Natural killer cell (primary cell): ENCODE data around the gene CSH2. TPM values are rescaled to one million over a fixed set of nuclear protein-coding genes. Genes with fewer than 3 reads are reported as not detected.

Source experiments
- ATAC-seq, 3 donors: fragments of 150-1000 bp in 2 of 3; fragments of 200-7000 bp in 1 of 3; cut with Tn5 transposase; 1 replicate in 1 of 3; 2 replicates in 2 of 3; pipeline ENCODE4 v1.10.0; 2021; ENCODE audit warnings: mild to moderate bottlenecking in 2 of 3, moderate library complexity in 2 of 3
- DNase-seq, 2 donors: peaks; one replicate each; pipeline versions ENCODE4 v3.0.0 to v3.0.0-alpha.2; 2013 to 2021; ENCODE audit warnings: mixed read lengths in 1 of 2
- H3K27ac ChIP-seq: one replicate; pipeline ENCODE4 v1.5.1; 2013; ENCODE audit warnings: mild to moderate bottlenecking, low read length
- H3K27me3 ChIP-seq: one replicate; pipeline ENCODE4 v1.6.1; 2013; ENCODE audit warnings: low read length; ENCODE audit not compliant: control insufficient read depth, insufficient read depth
- H3K36me3 ChIP-seq: one replicate; pipeline ENCODE4 v1.6.1; 2013; ENCODE audit warnings: low read length; ENCODE audit not compliant: control insufficient read depth, insufficient read depth
- H3K4me1 ChIP-seq: one replicate; pipeline ENCODE4 v1.6.1; 2013; ENCODE audit warnings: low read length; ENCODE audit not compliant: control insufficient read depth, insufficient read depth
- H3K4me3 ChIP-seq: one replicate; pipeline ENCODE4 v1.5.1; 2013; ENCODE audit warnings: low read length
- H3K9me3 ChIP-seq: one replicate; pipeline ENCODE4 v1.6.1; 2013; ENCODE audit warnings: low read length; ENCODE audit not compliant: control insufficient read depth, insufficient read depth
- H3K27ac Mint-ChIP-seq, 2 donors: one replicate each; pipeline ENCODE4 v1.8.0; 2022; ENCODE audit warnings: mild to moderate bottlenecking in 2 of 2, mixed read lengths in 2 of 2, moderate library complexity in 1 of 2
- H3K27me3 Mint-ChIP-seq, 2 donors: one replicate each; pipeline ENCODE4 v1.8.0; 2022; ENCODE audit warnings: low read depth in 2 of 2, mixed read lengths in 2 of 2
- H3K36me3 Mint-ChIP-seq: one replicate; pipeline ENCODE4 v1.8.0; 2022; ENCODE audit warnings: mixed read lengths
- H3K4me1 Mint-ChIP-seq, 2 donors: one replicate each; pipeline ENCODE4 v1.8.0; 2022; ENCODE audit warnings: mixed read lengths in 2 of 2
- H3K4me3 Mint-ChIP-seq: one replicate; pipeline ENCODE4 v1.8.0; 2022; ENCODE audit warnings: mild to moderate bottlenecking, moderate library complexity, mixed read lengths
- H3K9me3 Mint-ChIP-seq, 2 donors: one replicate each; pipeline ENCODE4 v1.8.0; 2022; ENCODE audit warnings: mixed read lengths in 2 of 2
- CTCF ChIP-seq: fragments of 200-600 bp; IDR thresholded peaks from one replicate; pipeline ENCODE4 v1.8.0; 2022; ENCODE audit warnings: antibody characterized with exemption
- WGBS: methylation state at CpG from one replicate; pipeline ENCODE4 v1.1.7; 2013; ENCODE audit warnings: missing lambda C conversion rate; ENCODE audit not compliant: insufficient coverage; 5-methylcytosine and 5-hydroxymethylcytosine counted together
- intact Hi-C: fragments of 100-400 bp; cut with micrococcal nuclease; formaldehyde crosslinking; loops from one replicate; pipeline ENCODE4 v1.14.2; 2022
- total RNA-seq, 4 donors: library from RNA; stranded (reverse); fragments of 120-200 nt in 1 of 4; gene quantifications; one replicate each; pipeline versions ENCODE4 v1.2.3 to v1.2.4, GENCODE V29; 2013 to 2022

CSH2 gene
- total RNA-seq, 3 donors from 2014 or later (not counting 1 experiment from before 2014, with no cell fraction given): not detected

- no peaks in the 10 kb centered on the region for H3K27me3 Mint-ChIP-seq
- no peak for DNase-seq
- no peak for TF ChIP-seq CTCF
- Histone ChIP-seq H3K27me3 (no peaks in the 10 kb centered on the region), H3K9me3 (no peaks in the 10 kb centered on the region), H3K36me3 (peaks cover 64% of the 10 kb centered on the region), H3K4me3 (no peak overlapping the region), H3K27ac (no peak overlapping the region), H3K4me1 (peaks cover 45% of the 10 kb centered on the region)
- intact Hi-C loops: no loop called here
- H3K27ac Mint-ChIP-seq: no peak overlapping the region
- H3K36me3 Mint-ChIP-seq: no peaks in the 10 kb centered on the region
- H3K4me1 Mint-ChIP-seq: peaks cover 11 to 27% of the 10 kb centered on the region in 2 donors
- no peak for ATAC-seq
- H3K9me3 Mint-ChIP-seq: no peaks in the 10 kb centered on the region
- WGBS: 91% methylated on average over 9 of the region's 9 CpGs
- H3K4me3 Mint-ChIP-seq: no peak overlapping the region
These were observed 38.2 kb downstream of the CSH2 start for GRCh38 chr17:63835167-63835720.

GRCh38 chr17:63834431-63835166 is 38.9 kb downstream of the CSH2 start:
- H3K4me3 Mint-ChIP-seq: no peak overlapping the region
- intact Hi-C loops: no loop called here
- TF ChIP-seq CTCF: peak; percentile 43
- H3K9me3 Mint-ChIP-seq: no peaks in the 10 kb centered on the region
- Histone ChIP-seq H3K27ac (no peak overlapping the region), H3K4me1 (peaks cover 40% of the 10 kb centered on the region), H3K36me3 (peaks cover 70% of the 10 kb centered on the region), H3K9me3 (no peaks in the 10 kb centered on the region), H3K27me3 (no peaks in the 10 kb centered on the region), H3K4me3 (no peak overlapping the region)
- H3K27ac Mint-ChIP-seq: peak overlapping the region in 1 of 2 donors; percentile 68
- peak in 1 of 2 donors; percentile 81 for DNase-seq
- H3K27me3 Mint-ChIP-seq: no peaks in the 10 kb centered on the region
- 36% methylated on average over 13 of the region's 13 CpGs for WGBS
- peak; percentile 80 to 94 (median 84) for ATAC-seq
- H3K4me1 Mint-ChIP-seq: peaks cover 10 to 31% of the 10 kb centered on the region in 2 donors
- H3K36me3 Mint-ChIP-seq: peaks cover 4% of the 10 kb centered on the region

GRCh38 chr17:63833741-63834373 is 39.6 kb downstream of the CSH2 start:
- 94% methylated on average over 15 of the region's 15 CpGs for WGBS
- Mint-ChIP-seq H3K9me3 (no peaks in the 10 kb centered on the region), H3K36me3 (peaks cover 7% of the 10 kb centered on the region), H3K4me3 (no peak overlapping the region), H3K27me3 (no peaks in the 10 kb centered on the region), H3K4me1 (peaks cover 10 to 38% of the 10 kb centered on the region in 2 donors), H3K27ac (peak overlapping the region in 1 of 2 donors; percentile 68)
- Histone ChIP-seq H3K36me3 (peaks cover 75% of the 10 kb centered on the region), H3K4me3 (no peak overlapping the region), H3K27ac (no peak overlapping the region), H3K4me1 (peaks cover 37% of the 10 kb centered on the region), H3K27me3 (no peaks in the 10 kb centered on the region), H3K9me3 (no peaks in the 10 kb centered on the region)
- ATAC-seq (no peak), DNase-seq (no peak)
- intact Hi-C loops: no loop called here
- TF ChIP-seq CTCF: no peak
